Measurements from ENCODE around the gene FRMD3. TPM values are rescaled to one million over a fixed set of nuclear protein-coding genes. Genes with fewer than 3 reads are reported as not detected.

The FRMD3 gene
- total RNA-seq: 3.7 and 3.9 TPM in 2 replicates

GRCh38 chr9:83538172-83538889 lies at the start of gene FRMD3:
FRMD3 (minus strand) TSS chr9:83538401; CDS start chr9:83538231, 170 bp downstream.

Other genes with a start within 250 kb of the FRMD3 start
- 8.7 and 9.9 TPM in 2 replicates for gene IDNK, start 84.7 kb upstream of the FRMD3 start, total RNA-seq
- gene UBQLN1, start 169.6 kb upstream of the FRMD3 start, total RNA-seq: 103 and 118 TPM in 2 replicates